Esophagus muscularis mucosa (tissue), 4 donors: Measurements from ENCODE around the gene CIITA. TPM values are rescaled to one million over a fixed set of nuclear protein-coding genes. Genes with fewer than 3 reads are reported as not detected.

Experiments
- DNase-seq: peaks from one replicate; pipeline ENCODE4 v3.0.0-alpha.2; 2017; ENCODE audit errors: extremely low spot score
- H3K27ac ChIP-seq, 4 donors: fragments of 200-600 bp; sonication (generic); replicated peaks in 1 of 4; 1 replicate in 3 of 4; 2 replicates in 1 of 4; pipeline ENCODE4 v1.5.1; 2016 to 2019; ENCODE audit warnings: mild to moderate bottlenecking in 1 of 4
- H3K27me3 ChIP-seq, 4 donors: fragments of 200-600 bp; sonication (generic); one replicate each; pipeline versions ENCODE4 v1.5.1 to v1.6.0; 2016 to 2019
- H3K36me3 ChIP-seq, 4 donors: fragments of 200-600 bp; sonication (generic); one replicate each; pipeline ENCODE4 v1.5.1; 2016 to 2019
- H3K4me1 ChIP-seq, 4 donors: fragments of 200-600 bp; sonication (generic); one replicate each; pipeline ENCODE4 v1.5.1; 2016 to 2019
- H3K4me3 ChIP-seq, 4 donors: fragments of 200-600 bp; sonication (generic); 1 replicate in 2 of 4; 2 replicates in 2 of 4; pipeline ENCODE4 v1.5.1; 2016 to 2019; ENCODE audit warnings: mild to moderate bottlenecking in 4 of 4, moderate library complexity in 1 of 4
- H3K9me3 ChIP-seq, 4 donors: fragments of 200-600 bp; sonication (generic); 1 replicate in 3 of 4; 2 replicates in 1 of 4; pipeline ENCODE4 v1.5.1; 2016 to 2019
- EP300 ChIP-seq: sonication (generic); formaldehyde crosslinking; IDR thresholded peaks from one replicate; pipeline ENCODE4 v1.6.1; 2017; ENCODE audit warnings: antibody characterized with exemption
- POLR2A ChIP-seq: fragments of 450-650 bp; IDR thresholded peaks from one replicate; pipeline ENCODE4 v1.6.1; 2017; ENCODE audit warnings: antibody characterized with exemption, moderate library complexity, mild to moderate bottlenecking, low read depth
- POLR2AphosphoS5 ChIP-seq, 2 donors: sonication (generic); formaldehyde crosslinking; IDR thresholded peaks; one replicate each; pipeline ENCODE4 v1.6.1; 2017; ENCODE audit warnings: antibody characterized with exemption in 2 of 2
- whole genome bisulfite sequencing: methylation state at CpG from one replicate; pipeline ENCODE4 v1.1.5; 2018; 5-methylcytosine and 5-hydroxymethylcytosine counted together
- intact Hi-C: fragments of 100-400 bp; cut with DNase I; formaldehyde crosslinking; loops from one replicate; pipeline ENCODE4 v1.15.1; 2023
- total RNA-seq, 4 donors: library from RNA; depleted of rRNA; stranded (reverse); fragments of >200 nt; gene quantifications; one replicate each; pipeline versions ENCODE4 v1.1.0 to v1.2.1, GENCODE V29; 2016
- TF ChIP-seq, protein P1 (sequence below), 3 experiments: fragments of 200-600 bp in 2 of 3; fragments of 450-650 bp in 1 of 3; sonication (generic) in 2 of 3; IDR thresholded peaks; one replicate each; pipeline ENCODE4 v1.5.1; 2017 to 2019; ENCODE audit warnings: antibody characterized with exemption in 3 of 3, mild to moderate bottlenecking in 2 of 3, moderate library complexity in 1 of 3

The CIITA gene
- total RNA-seq, 4 donors from 2014 or later, result 6.8 to 11.2 (median 8.9) TPM

DNA sequence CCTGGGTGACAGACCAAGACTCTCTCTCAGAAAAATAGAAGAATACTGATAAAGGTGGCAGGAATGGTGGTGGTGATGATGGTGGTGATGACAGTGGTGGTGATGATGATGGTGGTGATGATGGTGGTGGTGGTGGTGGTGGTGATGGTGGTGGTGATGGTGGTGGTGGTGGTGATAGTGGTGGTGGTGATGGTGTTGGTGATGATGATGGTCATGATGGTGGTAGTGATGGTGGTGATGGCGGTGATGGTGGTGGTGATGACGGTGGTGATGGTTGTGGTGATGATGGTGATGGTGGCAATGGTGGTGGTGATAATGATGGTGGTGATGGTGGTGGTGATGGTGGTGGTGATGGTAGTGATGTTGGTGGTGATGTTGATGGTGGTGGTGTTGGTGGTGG, 18.0 kb upstream of the CIITA start:
- no peak overlapping the region for H3K27ac ChIP-seq
- intact Hi-C loops, result no loop called here
- no peak for TF ChIP-seq EP300
- TF ChIP-seq POLR2A, result no peak
- TF ChIP-seq, protein P1, sequence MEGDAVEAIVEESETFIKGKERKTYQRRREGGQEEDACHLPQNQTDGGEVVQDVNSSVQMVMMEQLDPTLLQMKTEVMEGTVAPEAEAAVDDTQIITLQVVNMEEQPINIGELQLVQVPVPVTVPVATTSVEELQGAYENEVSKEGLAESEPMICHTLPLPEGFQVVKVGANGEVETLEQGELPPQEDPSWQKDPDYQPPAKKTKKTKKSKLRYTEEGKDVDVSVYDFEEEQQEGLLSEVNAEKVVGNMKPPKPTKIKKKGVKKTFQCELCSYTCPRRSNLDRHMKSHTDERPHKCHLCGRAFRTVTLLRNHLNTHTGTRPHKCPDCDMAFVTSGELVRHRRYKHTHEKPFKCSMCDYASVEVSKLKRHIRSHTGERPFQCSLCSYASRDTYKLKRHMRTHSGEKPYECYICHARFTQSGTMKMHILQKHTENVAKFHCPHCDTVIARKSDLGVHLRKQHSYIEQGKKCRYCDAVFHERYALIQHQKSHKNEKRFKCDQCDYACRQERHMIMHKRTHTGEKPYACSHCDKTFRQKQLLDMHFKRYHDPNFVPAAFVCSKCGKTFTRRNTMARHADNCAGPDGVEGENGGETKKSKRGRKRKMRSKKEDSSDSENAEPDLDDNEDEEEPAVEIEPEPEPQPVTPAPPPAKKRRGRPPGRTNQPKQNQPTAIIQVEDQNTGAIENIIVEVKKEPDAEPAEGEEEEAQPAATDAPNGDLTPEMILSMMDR (IDR thresholded peaks at IDR 0.05), result no peak
- no peak for TF ChIP-seq POLR2AphosphoS5 (IDR thresholded peaks at IDR 0.05)
- no peak overlapping the region for H3K4me3 ChIP-seq
- H3K4me1 ChIP-seq, result no peaks in the 10 kb centered on the region
- no peaks in the 10 kb centered on the region for H3K36me3 ChIP-seq
- 91% methylated on average over 2 of the region's 2 CpGs for WGBS
- H3K27me3 ChIP-seq, result peaks cover 0 to 3% (median 0%) of the 10 kb centered on the region in 4 donors
- H3K9me3 ChIP-seq, result no peaks in the 10 kb centered on the region
- DNase-seq, result no peak

DNA sequence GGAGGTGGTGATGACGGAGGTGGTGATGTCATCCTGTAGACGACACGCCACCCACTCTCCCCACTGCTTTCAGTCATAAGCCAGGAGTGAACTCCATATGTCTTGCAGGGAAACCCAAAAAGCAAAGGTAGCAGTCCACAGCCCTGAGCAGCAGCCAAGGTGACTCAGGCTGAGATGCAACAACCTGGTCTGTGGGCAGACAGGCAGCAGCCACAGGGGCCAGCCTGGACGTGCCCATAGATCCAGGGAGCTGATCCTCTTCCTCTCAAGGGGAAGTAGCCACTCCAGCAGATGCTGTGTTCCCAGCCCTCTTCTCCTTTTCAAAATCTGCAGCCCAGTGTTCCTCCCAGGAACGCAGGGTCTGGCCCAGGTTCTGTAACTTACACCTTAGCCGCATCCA, 17.3 kb upstream of the CIITA start:
- Histone ChIP-seq H3K27ac (no peak overlapping the region), H3K27me3 (peaks cover 0 to 7% (median 0%) of the 10 kb centered on the region in 4 donors), H3K4me1 (no peaks in the 10 kb centered on the region), H3K36me3 (no peaks in the 10 kb centered on the region), H3K9me3 (no peaks in the 10 kb centered on the region), H3K4me3 (no peak overlapping the region)
- WGBS, result 82% methylated on average over 6 of the region's 6 CpGs
- intact Hi-C loops, result no loop called here
- TF ChIP-seq POLR2AphosphoS5 (IDR thresholded peaks at IDR 0.05), result no peak
- TF ChIP-seq, protein P1 (IDR thresholded peaks at IDR 0.05), result no peak
- no peak for TF ChIP-seq POLR2A
- TF ChIP-seq EP300, result no peak
- DNase-seq, result no peak

- TF ChIP-seq, protein P1 (IDR thresholded peaks at IDR 0.05), result no peak
- TF ChIP-seq POLR2A, result no peak
- no peak for TF ChIP-seq POLR2AphosphoS5 (IDR thresholded peaks at IDR 0.05)
- no peak for TF ChIP-seq EP300
- Histone ChIP-seq H3K27ac (no peak overlapping the region), H3K9me3 (no peaks in the 10 kb centered on the region), H3K4me1 (peaks cover 5 to 14% (median 10%) of the 10 kb centered on the region in 4 donors), H3K36me3 (no peaks in the 10 kb centered on the region), H3K27me3 (peaks cover 0 to 7% (median 0%) of the 10 kb centered on the region in 4 donors), H3K4me3 (no peak overlapping the region)
- WGBS, result 63% methylated on average over 2 of the region's 2 CpGs
- no peak for DNase-seq
- intact Hi-C loops, result no loop called here
These were observed 14.6 kb upstream of the CIITA start for GRCh38 chr16:10862438-10862837.

- DNase-seq, result no peak
- Histone ChIP-seq H3K9me3 (no peaks in the 10 kb centered on the region), H3K36me3 (no peaks in the 10 kb centered on the region), H3K4me1 (peaks cover 14 to 45% (median 28%) of the 10 kb centered on the region in 4 donors), H3K27me3 (peaks cover 0 to 12% (median 0%) of the 10 kb centered on the region in 4 donors), H3K27ac (peak overlapping the region in 2 of 4 donors; percentile 9 to 20), H3K4me3 (no peak overlapping the region)
- TF ChIP-seq POLR2AphosphoS5 (IDR thresholded peaks at IDR 0.05), result no peak
- TF ChIP-seq POLR2A, result no peak
- TF ChIP-seq EP300, result no peak
- TF ChIP-seq, protein P1 (IDR thresholded peaks at IDR 0.05), result no peak
- intact Hi-C loops, result no loop called here
- WGBS, result 60% methylated on average over 8 of the region's 13 CpGs
These were observed 10.7 kb upstream of the CIITA start for GRCh38 chr16:10865991-10866966.
